Prostate gland (tissue), 2 donors: ENCODE measurements around the gene SLFN12L.

Experiments
- POLR2A ChIP-seq: fragments of 450-650 bp; IDR thresholded peaks from one replicate; pipeline ENCODE4 v1.6.1; 2016; ENCODE audit warnings: antibody characterized with exemption, mild to moderate bottlenecking
- POLR2AphosphoS5 ChIP-seq: sonication (generic); formaldehyde crosslinking; IDR thresholded peaks from one replicate; pipeline ENCODE4 v1.6.1; 2017; ENCODE audit warnings: antibody characterized with exemption
- TF ChIP-seq, protein P1 (sequence below), 4 experiments: fragments of 200-600 bp in 2 of 4; fragments of 450-650 bp in 2 of 4; sonication (generic) in 2 of 4; IDR thresholded peaks; 1 replicate in 3 of 4; 2 replicates in 1 of 4; pipeline ENCODE4 v1.5.1; 2016 to 2019; ENCODE audit warnings: antibody characterized with exemption in 4 of 4, mild to moderate bottlenecking in 2 of 4, moderate library complexity in 2 of 4

DNA sequence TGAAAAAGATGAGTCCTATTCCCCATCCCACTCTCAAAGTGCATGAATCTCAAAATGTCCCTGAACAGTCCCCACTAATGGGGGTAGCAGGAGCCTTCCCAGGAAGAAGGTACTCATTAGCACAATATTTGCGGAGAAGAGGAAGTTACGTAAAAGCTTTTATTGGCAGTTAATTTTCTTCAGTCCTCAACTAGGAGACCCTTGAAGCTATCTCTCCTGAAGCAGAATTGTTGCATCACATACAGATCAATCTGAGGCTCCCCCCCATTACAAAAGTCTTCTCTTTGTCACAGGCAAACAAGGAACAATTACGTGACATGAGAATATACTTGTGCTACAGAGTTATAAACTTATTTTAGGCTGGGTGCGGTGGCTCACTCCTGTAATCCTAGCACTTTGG is 14.2 kb downstream of the SLFN12L start:
- TF ChIP-seq, protein P1, sequence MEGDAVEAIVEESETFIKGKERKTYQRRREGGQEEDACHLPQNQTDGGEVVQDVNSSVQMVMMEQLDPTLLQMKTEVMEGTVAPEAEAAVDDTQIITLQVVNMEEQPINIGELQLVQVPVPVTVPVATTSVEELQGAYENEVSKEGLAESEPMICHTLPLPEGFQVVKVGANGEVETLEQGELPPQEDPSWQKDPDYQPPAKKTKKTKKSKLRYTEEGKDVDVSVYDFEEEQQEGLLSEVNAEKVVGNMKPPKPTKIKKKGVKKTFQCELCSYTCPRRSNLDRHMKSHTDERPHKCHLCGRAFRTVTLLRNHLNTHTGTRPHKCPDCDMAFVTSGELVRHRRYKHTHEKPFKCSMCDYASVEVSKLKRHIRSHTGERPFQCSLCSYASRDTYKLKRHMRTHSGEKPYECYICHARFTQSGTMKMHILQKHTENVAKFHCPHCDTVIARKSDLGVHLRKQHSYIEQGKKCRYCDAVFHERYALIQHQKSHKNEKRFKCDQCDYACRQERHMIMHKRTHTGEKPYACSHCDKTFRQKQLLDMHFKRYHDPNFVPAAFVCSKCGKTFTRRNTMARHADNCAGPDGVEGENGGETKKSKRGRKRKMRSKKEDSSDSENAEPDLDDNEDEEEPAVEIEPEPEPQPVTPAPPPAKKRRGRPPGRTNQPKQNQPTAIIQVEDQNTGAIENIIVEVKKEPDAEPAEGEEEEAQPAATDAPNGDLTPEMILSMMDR (IDR thresholded peaks at IDR 0.05), result no peak
- TF ChIP-seq POLR2A (no peak), POLR2AphosphoS5 (no peak)
